ENCODE measurements around the gene RPL13.

Gene RPL13

GRCh38 chr16:89545044-89545830, 15.2 kb upstream of the RPL13 start:
- DNase-seq (ENCODE audit: low spot score) (no peak), FAIRE-seq (no peak)

- FAIRE-seq = no peak
- DNase-seq (ENCODE audit: low spot score) = no peak
Observed at GRCh38 chr16:89545831-89546574, 14.5 kb upstream of the RPL13 start.

- FAIRE-seq = no peak
Observed at GRCh38 chr16:89546781-89547180, 13.7 kb upstream of the RPL13 start.

GRCh38 chr16:89547291-89547690, 13.2 kb upstream of the RPL13 start:
- no peak for DNase-seq (ENCODE audit: low spot score)
- no peak for FAIRE-seq

More at GRCh38 chr16:89546781-89547180, 13.7 kb upstream of the RPL13 start:
- no peak for DNase-seq (ENCODE audit: low spot score)

GRCh38 chr16:89547860-89548259, 12.6 kb upstream of the RPL13 start:
- FAIRE-seq (no peak), DNase-seq (ENCODE audit: low spot score) (no peak)

- no peak for FAIRE-seq
Observed at GRCh38 chr16:89548344-89549006, 12.0 kb upstream of the RPL13 start.

GRCh38 chr16:89549007-89549700, 11.3 kb upstream of the RPL13 start:
- FAIRE-seq (no peak), DNase-seq (ENCODE audit: low spot score) (no peak)

More at GRCh38 chr16:89548344-89549006, 12.0 kb upstream of the RPL13 start:
- no peak for DNase-seq (ENCODE audit: low spot score)

- DNase-seq (ENCODE audit: low spot score) = no peak
- no peak for FAIRE-seq
Observed at GRCh38 chr16:89550421-89551007, 10.0 kb upstream of the RPL13 start.

- DNase-seq (ENCODE audit: low spot score) = no peak
- FAIRE-seq = no peak
Observed at GRCh38 chr16:89552329-89552728, 8.2 kb upstream of the RPL13 start.

GRCh38 chr16:89552913-89553312, 7.6 kb upstream of the RPL13 start:
- FAIRE-seq (no peak), DNase-seq (ENCODE audit: low spot score) (no peak)

GRCh38 chr16:89553733-89554132, 6.7 kb upstream of the RPL13 start:
- no peak for DNase-seq (ENCODE audit: low spot score)

GRCh38 chr16:89554343-89554742, 6.1 kb upstream of the RPL13 start:
- FAIRE-seq = no peak

More at GRCh38 chr16:89553733-89554132, 6.7 kb upstream of the RPL13 start:
- FAIRE-seq = no peak

GRCh38 chr16:89555265-89555664, 5.2 kb upstream of the RPL13 start:
- no peak for FAIRE-seq
- no peak for DNase-seq (ENCODE audit: low spot score)

More at GRCh38 chr16:89554343-89554742, 6.1 kb upstream of the RPL13 start:
- no peak for DNase-seq (ENCODE audit: low spot score)

GRCh38 chr16:89555780-89556179, 4.7 kb upstream of the RPL13 start:
- FAIRE-seq (no peak), DNase-seq (ENCODE audit: low spot score) (no peak)

- DNase-seq (ENCODE audit: low spot score) (peak; percentile 66), FAIRE-seq (no peak)
Observed at GRCh38 chr16:89556750-89557689, 3.5 kb upstream of the RPL13 start.

GRCh38 chr16:89557690-89558490, 2.6 kb upstream of the RPL13 start:
- FAIRE-seq = no peak
- no peak for DNase-seq (ENCODE audit: low spot score)

- no peak for FAIRE-seq
- no peak for DNase-seq (ENCODE audit: low spot score)
Observed at GRCh38 chr16:89561142-89561883, 831 bp downstream of the RPL13 start.

GRCh38 chr16:89561884-89562599, 1.6 kb downstream of the RPL13 start:
- FAIRE-seq (no peak), DNase-seq (ENCODE audit: low spot score) (no peak)
